Duodenal mucosa (tissue), 2 donors: Measurements from ENCODE around the gene SGMS2.
"Not testable (repeated sequence)": the region's sequence is repeated elsewhere in the genome, so short reads cannot be mapped to it uniquely, and the experiment has no call there.

Experiments
- H3K27ac ChIP-seq: one replicate; pipeline ENCODE4 v1.7.0; 2013; ENCODE audit warnings: low read depth, low read length
- H3K27me3 ChIP-seq, 2 donors: one replicate each; pipeline ENCODE4 v1.7.0; 2013; ENCODE audit warnings: low read length in 2 of 2, control low read depth in 1 of 2; ENCODE audit not compliant: insufficient read depth in 2 of 2, control insufficient read depth in 1 of 2
- H3K36me3 ChIP-seq, 2 donors: one replicate each; pipeline ENCODE4 v1.7.0; 2013; ENCODE audit warnings: low read length in 2 of 2, control low read depth in 1 of 2; ENCODE audit not compliant: insufficient read depth in 2 of 2, control insufficient read depth in 1 of 2
- H3K4me1 ChIP-seq, 2 donors: one replicate each; pipeline ENCODE4 v1.7.0; 2013; ENCODE audit warnings: low read length in 2 of 2, control low read depth in 1 of 2; ENCODE audit not compliant: insufficient read depth in 2 of 2, control insufficient read depth in 1 of 2
- H3K4me3 ChIP-seq, 2 donors: one replicate each; pipeline ENCODE4 v1.7.0; 2013; ENCODE audit warnings: low read length in 2 of 2, low read depth in 1 of 2
- H3K9ac ChIP-seq, 2 donors: one replicate each; pipeline ENCODE4 v1.7.0; 2013; ENCODE audit warnings: low read length in 2 of 2, low read depth in 1 of 2
- H3K9me3 ChIP-seq, 2 donors: one replicate each; pipeline ENCODE4 v1.7.0; 2013; ENCODE audit warnings: low read length in 2 of 2, control low read depth in 1 of 2; ENCODE audit not compliant: control insufficient read depth in 1 of 2

SGMS2 gene

GRCh38 chr4:107902715-107903114 lies 78.0 kb downstream of the SGMS2 start:
- peaks cover 3 to 6% of the 10 kb centered on the region in 2 donors for H3K36me3 ChIP-seq
- H3K4me1 ChIP-seq: no peaks in the 10 kb centered on the region
- no peak overlapping the region for H3K27ac ChIP-seq
- no peak overlapping the region for H3K4me3 ChIP-seq
- H3K27me3 ChIP-seq: no peaks in the 10 kb centered on the region
- H3K9me3 ChIP-seq: no peaks in the 10 kb centered on the region
- H3K9ac ChIP-seq: no peak overlapping the region

- H3K27ac ChIP-seq, H3K9ac ChIP-seq, H3K36me3 ChIP-seq, H3K27me3 ChIP-seq, H3K4me3 ChIP-seq, H3K9me3 ChIP-seq, H3K4me1 ChIP-seq: not testable (repeated sequence)
Measured at GRCh38 chr4:107905082-107905481, 80.3 kb downstream of the SGMS2 start.

GRCh38 chr4:107906458-107907100 lies 81.8 kb downstream of the SGMS2 start:
- H3K27me3 ChIP-seq: no peaks in the 10 kb centered on the region
- H3K4me1 ChIP-seq: no peaks in the 10 kb centered on the region
- no peak overlapping the region for H3K27ac ChIP-seq
- H3K36me3 ChIP-seq: peaks cover 3 to 6% of the 10 kb centered on the region in 2 donors
- H3K4me3 ChIP-seq: no peak overlapping the region
- no peak overlapping the region for H3K9ac ChIP-seq
- no peaks in the 10 kb centered on the region for H3K9me3 ChIP-seq

DNA sequence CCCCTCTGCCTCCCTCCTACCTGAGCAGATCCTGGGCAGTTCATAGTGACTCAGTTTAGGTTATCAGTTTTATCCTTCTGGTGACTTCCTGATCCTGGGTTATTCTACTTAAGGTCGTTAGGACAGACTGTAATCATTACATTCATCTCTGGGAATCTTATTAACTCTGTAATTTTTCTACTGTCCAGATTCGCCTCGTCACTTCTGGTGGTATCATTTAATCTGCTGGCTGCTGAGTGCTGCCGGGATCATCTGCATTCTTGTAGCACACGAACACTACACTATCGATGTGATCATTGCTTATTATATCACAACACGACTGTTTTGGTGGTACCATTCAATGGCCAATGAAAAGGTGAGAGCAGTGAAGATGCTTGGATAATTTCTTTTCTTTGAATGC lies 83.6 kb downstream of the SGMS2 start:
- no peaks in the 10 kb centered on the region for H3K9me3 ChIP-seq
- no peaks in the 10 kb centered on the region for H3K4me1 ChIP-seq
- no peaks in the 10 kb centered on the region for H3K36me3 ChIP-seq
- no peak overlapping the region for H3K27ac ChIP-seq
- H3K4me3 ChIP-seq: no peak overlapping the region
- H3K9ac ChIP-seq: no peak overlapping the region
- H3K27me3 ChIP-seq: no peaks in the 10 kb centered on the region

DNA sequence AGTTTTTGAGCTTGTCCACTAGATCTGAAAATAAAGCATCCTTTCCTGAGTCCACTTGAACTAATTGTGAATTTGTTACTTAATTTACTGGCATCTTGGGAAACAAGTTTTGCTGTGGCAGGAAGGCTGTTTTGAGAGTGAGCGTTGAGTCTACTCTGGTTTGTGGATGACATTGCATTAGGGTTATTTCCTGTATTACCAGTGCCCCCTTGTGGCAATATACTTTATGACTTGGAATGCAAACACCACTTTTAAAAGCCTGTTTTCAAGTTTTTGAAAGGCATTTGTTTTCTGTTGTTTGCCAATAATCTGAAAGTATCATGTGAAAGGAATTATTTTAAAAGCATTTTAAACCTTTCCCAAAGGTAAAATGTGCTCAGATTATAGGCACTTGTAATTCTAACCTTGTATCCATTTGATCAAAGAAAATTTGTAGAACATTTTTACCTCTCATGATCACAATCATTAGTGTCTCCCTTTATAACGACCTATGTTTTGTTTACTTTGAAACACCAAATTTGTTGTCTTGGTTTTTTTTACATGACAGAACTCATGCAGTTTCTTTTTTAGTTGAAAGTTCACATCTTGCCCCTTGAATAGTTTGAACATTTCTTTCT lies 88.7 kb downstream of the SGMS2 start:
- H3K27ac ChIP-seq: no peak overlapping the region
- peaks cover 0 to 3% of the 10 kb centered on the region in 2 donors for H3K4me1 ChIP-seq
- no peak overlapping the region for H3K9ac ChIP-seq
- H3K36me3 ChIP-seq: peaks cover 0 to 3% of the 10 kb centered on the region in 2 donors
- no peaks in the 10 kb centered on the region for H3K27me3 ChIP-seq
- H3K9me3 ChIP-seq: no peaks in the 10 kb centered on the region
- H3K4me3 ChIP-seq: no peak overlapping the region

GRCh38 chr4:107915220-107915619 lies 90.5 kb downstream of the SGMS2 start:
- Histone ChIP-seq H3K27me3 (no peaks in the 10 kb centered on the region), H3K4me1 (peaks cover 0 to 3% of the 10 kb centered on the region in 2 donors), H3K36me3 (peaks cover 0 to 3% of the 10 kb centered on the region in 2 donors), H3K9ac (no peak overlapping the region), H3K4me3 (no peak overlapping the region), H3K27ac (no peak overlapping the region), H3K9me3 (peaks cover 4 to 10% of the 10 kb centered on the region in 2 donors)

DNA sequence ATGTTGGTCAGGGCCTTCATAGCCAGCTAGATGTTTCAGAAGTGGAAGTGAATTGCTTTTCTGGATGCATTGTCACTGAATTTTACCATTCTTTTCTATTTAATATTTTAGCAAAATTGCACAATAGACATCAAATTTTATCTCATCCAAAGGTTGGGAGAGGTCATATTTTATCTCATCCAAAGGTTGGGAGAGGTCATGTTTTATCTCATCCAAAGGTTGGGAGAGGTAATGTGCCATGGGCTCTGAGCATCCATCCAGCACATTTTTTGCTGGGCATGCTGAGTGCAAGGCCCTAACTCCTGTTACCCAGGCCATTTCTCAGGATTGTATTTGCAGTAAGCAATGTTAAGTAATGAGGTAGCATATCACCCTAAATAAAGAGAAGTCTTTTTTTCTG lies 91.9 kb downstream of the SGMS2 start:
- H3K9me3 ChIP-seq: peaks cover 7 to 10% of the 10 kb centered on the region in 2 donors
- H3K27ac ChIP-seq: no peak overlapping the region
- H3K36me3 ChIP-seq: peaks cover 0 to 3% of the 10 kb centered on the region in 2 donors
- H3K4me1 ChIP-seq: peaks cover 0 to 3% of the 10 kb centered on the region in 2 donors
- H3K4me3 ChIP-seq: no peak overlapping the region
- no peak overlapping the region for H3K9ac ChIP-seq
- H3K27me3 ChIP-seq: no peaks in the 10 kb centered on the region

- peaks cover 0 to 3% of the 10 kb centered on the region in 2 donors for H3K36me3 ChIP-seq
- no peaks in the 10 kb centered on the region for H3K27me3 ChIP-seq
- H3K4me1 ChIP-seq: peaks cover 0 to 3% of the 10 kb centered on the region in 2 donors
- no peak overlapping the region for H3K9ac ChIP-seq
- H3K9me3 ChIP-seq: peaks cover 7 to 10% of the 10 kb centered on the region in 2 donors
- no peak overlapping the region for H3K27ac ChIP-seq
- no peak overlapping the region for H3K4me3 ChIP-seq
Measured at GRCh38 chr4:107917500-107917899, 92.8 kb downstream of the SGMS2 start.

- Histone ChIP-seq H3K27ac (no peak overlapping the region), H3K36me3 (no peaks in the 10 kb centered on the region), H3K4me1 (peaks cover 0 to 6% of the 10 kb centered on the region in 2 donors), H3K27me3 (no peaks in the 10 kb centered on the region), H3K4me3 (no peak overlapping the region), H3K9ac (no peak overlapping the region), H3K9me3 (peaks cover 7 to 10% of the 10 kb centered on the region in 2 donors)
Measured at GRCh38 chr4:107922486-107923473, 98.0 kb downstream of the SGMS2 start.

GRCh38 chr4:107925713-107926112 lies 101.0 kb downstream of the SGMS2 start:
- not testable (repeated sequence) for H3K27ac ChIP-seq, H3K27me3 ChIP-seq, H3K36me3 ChIP-seq, H3K9me3 ChIP-seq, H3K4me3 ChIP-seq, H3K9ac ChIP-seq, H3K4me1 ChIP-seq
